DOHH2 (cell line): ENCODE measurements around the gene PRKAR2B.

ENCODE experiments used
- EZH2phosphoT487 ChIP-seq: fragments of 200-600 bp; sonication (generic); IDR thresholded peaks from 2 replicates; pipeline ENCODE4 v1.6.1; 2017; ENCODE audit warnings: borderline replicate concordance, mild to moderate bottlenecking, antibody characterized with exemption, low read length, moderate library complexity, mixed read lengths
- TF ChIP-seq, protein P1 (sequence below): fragments of 200-600 bp; sonication (generic); IDR thresholded peaks from one replicate; pipeline ENCODE4 v1.5.1; 2014; ENCODE audit warnings: antibody characterized with exemption, mild to moderate bottlenecking, low read depth, low read length; ENCODE audit not compliant: poor library complexity, severe bottlenecking

DNA sequence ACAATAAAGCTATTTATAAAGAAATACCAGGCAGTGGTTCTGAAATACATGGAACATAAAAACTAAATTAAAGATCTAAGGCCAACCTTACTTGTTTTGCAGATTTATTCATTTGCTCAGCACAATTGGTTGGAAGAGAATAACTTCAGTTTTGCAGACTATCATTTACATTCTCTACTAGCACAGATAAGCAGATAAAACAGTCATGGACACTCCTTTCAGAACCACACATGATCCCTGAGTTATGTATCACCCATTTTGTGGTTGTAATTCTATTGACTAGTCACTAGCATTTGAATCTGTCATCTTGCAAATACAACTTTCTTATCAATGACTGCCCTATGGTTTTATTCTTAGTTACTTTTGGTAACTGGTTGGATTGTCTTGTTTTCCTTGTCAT, 45.1 kb downstream of the PRKAR2B start:
- TF ChIP-seq, protein P1, sequence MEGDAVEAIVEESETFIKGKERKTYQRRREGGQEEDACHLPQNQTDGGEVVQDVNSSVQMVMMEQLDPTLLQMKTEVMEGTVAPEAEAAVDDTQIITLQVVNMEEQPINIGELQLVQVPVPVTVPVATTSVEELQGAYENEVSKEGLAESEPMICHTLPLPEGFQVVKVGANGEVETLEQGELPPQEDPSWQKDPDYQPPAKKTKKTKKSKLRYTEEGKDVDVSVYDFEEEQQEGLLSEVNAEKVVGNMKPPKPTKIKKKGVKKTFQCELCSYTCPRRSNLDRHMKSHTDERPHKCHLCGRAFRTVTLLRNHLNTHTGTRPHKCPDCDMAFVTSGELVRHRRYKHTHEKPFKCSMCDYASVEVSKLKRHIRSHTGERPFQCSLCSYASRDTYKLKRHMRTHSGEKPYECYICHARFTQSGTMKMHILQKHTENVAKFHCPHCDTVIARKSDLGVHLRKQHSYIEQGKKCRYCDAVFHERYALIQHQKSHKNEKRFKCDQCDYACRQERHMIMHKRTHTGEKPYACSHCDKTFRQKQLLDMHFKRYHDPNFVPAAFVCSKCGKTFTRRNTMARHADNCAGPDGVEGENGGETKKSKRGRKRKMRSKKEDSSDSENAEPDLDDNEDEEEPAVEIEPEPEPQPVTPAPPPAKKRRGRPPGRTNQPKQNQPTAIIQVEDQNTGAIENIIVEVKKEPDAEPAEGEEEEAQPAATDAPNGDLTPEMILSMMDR: no peak
- TF ChIP-seq EZH2phosphoT487: no peak
